SHP77 (cell line): ENCODE data around the gene LPCAT2.

Experiments used
- DNase-seq, 2 experiments: peaks; one replicate each; lab custom pipeline; 2025; lab: John Stamatoyannopoulos, UW

LPCAT2 gene

GRCh38 chr16:55503726-55504550 is 4.9 kb upstream of the LPCAT2 start:
- no peak for DNase-seq

GRCh38 chr16:55505333-55506015 is 3.4 kb upstream of the LPCAT2 start:
- DNase-seq: no peak

DNA sequence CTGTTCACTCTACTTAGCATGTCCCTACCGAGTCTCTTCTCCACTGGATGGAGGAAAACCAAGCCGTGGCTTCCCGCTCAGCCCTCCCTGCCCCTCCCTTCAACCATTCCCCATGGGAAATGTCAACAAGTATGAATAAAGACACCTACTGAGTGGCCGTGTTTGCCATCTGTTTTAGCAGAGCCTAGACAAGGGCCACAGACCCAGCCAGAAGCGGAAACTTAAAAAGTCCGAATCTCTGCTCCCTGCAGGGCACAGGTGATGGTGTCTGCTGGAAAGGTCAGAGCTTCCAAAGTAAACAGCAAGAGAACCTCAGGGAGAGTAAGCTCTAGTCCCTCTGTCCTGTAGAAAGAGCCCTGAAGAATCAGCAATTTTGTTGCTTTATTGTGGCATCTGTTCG is 2.8 kb upstream of the LPCAT2 start:
- DNase-seq: no peak

- no peak for DNase-seq
Observed at GRCh38 chr16:55506708-55507107, 2.2 kb upstream of the LPCAT2 start.

DNA sequence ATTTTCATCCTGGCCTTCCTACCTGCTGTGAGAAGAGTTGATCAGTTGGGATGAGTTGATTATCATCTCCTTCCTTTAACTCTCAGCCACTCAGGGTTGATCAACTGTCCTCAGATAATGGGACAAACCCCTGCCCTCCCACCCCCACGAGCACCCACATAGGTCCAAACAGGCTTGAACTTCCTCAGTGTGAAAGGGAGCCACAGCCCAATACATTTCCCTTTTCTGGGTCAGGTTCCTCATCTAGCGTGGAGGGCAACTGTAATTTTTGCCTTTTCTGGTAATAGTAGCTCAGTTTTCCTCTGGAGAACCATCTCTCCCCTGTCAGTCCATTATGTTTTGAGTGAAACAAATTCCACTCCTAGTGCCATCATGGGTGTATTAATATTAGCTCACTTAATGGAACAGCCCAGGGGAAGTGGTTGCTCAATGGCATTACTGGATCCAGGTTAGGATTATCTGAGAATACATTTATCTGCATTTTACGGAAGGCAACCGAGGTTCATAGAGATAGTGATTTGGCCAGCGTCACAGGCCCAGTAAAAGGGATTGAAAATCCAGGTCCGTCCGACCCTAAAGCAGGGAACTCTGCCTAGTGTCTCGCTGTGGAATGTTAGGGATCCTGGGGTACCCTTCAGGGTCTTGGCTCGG is 476 bp upstream of the LPCAT2 start:
- no peak for DNase-seq

DNA sequence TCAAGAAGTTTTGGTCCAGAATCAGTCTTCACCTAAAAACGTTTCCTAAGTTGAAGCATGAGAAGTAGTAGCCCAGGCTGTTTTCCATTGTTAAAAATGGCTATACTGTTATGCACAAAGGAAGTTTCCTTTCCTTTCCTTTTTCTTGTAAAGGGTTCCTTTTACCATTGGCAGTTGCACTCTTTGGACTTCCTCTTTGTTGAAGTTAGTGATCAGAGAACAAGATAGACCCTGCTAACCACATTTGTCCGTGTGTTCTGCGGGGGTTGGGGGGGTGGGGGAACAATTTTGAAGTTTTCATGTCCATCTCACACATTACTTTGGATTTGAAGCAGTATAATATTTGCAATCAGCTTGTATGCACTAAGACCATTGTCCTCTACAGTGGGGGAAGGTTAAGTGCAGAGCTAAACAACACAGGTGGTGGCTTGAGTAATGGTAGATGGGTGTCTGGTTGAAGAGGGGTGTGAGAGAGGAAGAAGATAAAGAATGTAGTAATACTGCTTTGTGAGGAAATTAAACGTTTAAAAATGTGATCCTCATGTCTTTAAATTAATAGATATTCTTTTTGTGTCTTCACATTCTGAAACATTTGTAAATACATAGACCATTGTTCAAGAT is 1.4 kb downstream of the LPCAT2 start:
- no peak for DNase-seq

GRCh38 chr16:55512941-55513340 is 4.1 kb downstream of the LPCAT2 start:
- no peak for DNase-seq

DNA sequence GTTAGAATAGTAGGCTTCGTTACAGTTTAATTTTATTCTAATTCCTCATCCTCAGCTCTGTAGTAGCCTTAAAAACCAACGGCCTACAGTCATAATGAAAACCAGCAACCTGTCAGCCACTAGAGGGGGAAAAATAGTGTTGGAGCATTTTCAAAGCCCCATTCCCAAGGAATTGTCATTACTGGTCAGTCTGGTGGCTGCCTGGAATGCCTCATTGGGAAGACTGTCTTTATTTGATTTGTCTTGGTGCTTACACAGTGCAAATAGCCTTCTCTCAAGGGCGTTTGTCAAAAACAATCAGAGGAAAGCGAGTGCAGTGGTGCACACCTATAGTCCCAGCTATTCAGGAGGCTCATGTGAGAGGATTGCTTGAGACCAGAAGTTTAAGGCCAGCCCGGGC is 4.7 kb downstream of the LPCAT2 start:
- DNase-seq: no peak

DNA sequence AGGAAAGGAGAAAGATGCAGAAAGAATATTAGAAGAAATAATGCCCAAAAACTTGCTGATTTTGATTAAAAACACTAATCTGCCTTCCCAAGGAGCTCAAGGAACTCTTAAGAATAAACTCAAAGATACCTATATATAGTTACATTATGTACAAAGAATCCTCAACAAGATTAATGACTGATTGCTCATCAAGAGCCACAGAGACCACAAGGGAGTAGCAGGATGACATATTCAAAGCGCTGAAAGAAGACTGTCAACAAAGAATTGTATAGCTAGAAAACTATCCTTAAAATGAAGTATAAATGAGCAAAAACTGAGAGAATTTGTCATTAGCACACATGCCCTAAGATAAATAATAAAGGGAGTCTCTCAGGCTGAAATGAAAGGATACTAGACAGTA is 6.2 kb downstream of the LPCAT2 start:
- no peak for DNase-seq

DNA sequence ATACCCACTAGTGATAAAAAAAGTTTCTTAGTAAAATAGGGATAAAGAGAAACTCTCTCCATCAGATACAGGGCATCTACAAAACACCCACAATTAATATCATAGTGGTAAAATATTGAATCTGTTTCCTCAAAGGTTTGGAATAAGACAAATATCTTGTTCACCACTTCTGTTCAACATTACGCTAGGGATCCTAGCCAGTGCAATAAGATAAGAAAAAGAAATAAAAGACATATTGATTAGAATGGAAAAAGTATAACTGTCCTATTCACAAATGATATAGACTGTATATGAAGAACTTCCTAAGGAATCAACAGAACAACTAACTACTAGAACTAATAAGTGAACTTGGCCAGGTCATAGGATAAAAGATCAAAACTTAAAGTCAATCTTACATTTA is 12.9 kb downstream of the LPCAT2 start:
- no peak for DNase-seq

DNA sequence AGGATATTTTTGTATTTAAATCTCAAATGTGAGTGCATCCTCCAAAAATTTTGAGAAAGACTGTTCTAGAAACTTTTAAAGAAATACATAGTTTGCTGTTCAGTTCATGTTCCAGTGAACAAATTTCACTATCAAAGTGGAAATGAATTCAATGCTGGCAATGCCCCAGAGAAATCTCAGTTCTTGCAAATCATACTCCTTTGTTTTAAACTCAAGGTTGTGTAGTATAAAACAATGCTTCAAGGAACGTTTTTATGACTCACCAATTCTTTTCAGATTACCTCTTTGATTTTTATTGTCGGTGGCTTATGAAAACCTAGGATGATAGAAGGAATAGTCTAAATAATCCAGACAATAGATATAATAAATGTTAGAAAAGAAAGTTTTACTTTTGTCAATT is 17.6 kb downstream of the LPCAT2 start:
- DNase-seq: no peak

GRCh38 chr16:55527885-55528284 is 19.0 kb downstream of the LPCAT2 start:
- DNase-seq: no peak

GRCh38 chr16:55529018-55529417 is 20.1 kb downstream of the LPCAT2 start:
- DNase-seq: no peak

- no peak for DNase-seq
Observed at GRCh38 chr16:55530316-55530856, 21.5 kb downstream of the LPCAT2 start.

DNA sequence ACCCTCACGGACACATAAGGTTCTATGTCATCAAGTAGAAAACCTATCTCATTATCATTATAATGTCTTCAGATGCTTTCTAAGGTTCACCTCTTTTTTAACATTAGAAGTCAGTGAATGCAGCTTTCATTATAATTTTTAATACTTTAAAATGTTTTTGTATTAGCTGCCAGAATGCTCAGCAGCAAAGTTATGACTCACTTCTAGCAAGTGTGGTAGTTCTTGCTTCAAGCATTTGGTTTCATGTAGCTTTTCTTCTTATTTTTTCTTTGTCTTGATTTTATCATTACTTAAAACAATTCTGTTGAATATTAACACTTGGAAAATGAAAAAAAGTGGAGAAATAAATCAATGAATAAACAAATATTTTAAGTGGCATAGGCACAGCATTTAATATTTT is 23.4 kb downstream of the LPCAT2 start:
- DNase-seq: no peak

DNA sequence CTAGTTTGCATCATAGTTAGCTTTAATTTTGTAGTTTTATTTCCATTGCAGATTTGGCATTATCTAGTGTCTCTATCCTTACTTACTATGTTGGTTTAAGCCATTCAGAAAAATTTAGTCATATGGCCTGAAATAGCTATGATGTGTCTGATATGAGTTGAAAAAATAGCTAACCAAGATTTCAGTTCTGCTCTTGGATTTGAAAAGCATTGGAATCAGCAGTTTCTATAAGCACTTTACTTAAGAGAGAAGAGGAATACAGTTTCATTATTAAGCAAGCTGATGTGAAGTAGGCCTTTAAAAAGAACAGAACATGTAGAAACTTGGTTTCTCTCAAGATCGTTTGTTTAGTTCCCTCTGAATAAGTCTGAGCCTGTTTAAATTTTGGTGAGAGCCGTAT is 25.9 kb downstream of the LPCAT2 start:
- no peak for DNase-seq

GRCh38 chr16:55539049-55539448 is 30.2 kb downstream of the LPCAT2 start:
- no peak for DNase-seq

DNA sequence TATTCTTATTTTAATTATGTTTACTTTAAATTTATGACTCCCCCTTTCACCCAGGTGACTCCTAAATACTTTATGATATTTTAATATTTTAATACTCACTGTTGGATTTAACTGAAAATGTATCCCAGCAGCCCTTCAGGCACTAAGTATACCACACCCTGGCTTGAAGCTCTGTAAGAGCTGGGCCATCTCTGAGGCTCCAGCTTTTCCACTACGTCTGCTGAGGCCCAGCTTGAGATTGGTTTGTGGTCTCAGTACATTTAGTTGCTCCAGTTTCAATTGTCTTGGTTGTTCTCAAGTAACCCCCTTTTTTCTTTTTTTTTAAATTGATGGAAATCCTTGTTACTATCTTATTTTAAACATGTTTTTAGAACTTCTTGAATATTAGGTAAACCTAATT is 30.6 kb downstream of the LPCAT2 start:
- no peak for DNase-seq

- no peak for DNase-seq
Observed at GRCh38 chr16:55540221-55540620, 31.3 kb downstream of the LPCAT2 start.

DNA sequence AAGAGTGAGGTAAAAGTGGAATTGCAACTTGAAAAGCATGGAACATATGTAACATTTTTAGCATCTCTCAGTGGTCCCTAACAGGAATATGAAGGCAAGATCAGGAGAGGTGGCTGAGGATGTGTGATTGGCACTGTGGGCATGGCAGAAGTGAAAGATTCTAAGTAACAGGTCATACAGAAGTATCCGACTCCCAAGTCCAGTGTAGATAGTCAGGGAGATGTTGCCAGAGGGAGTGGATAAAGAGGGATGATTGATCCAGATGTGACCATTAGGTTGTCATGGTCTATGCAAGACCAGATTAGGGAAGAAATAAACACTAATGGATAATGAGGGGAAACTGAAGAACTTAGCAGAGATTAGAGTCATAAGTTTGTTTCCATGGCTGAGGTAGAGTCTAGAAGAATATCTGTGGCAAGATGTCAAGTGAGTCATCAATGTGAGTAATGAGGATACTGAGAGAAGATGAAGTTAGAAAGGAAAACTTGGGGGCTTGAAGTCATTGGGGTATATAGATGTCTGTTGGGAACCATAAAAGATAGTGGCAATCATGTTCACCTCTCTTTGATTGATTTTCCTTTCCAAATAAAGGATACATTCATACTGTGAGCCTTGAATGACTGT is 33.7 kb downstream of the LPCAT2 start:
- DNase-seq: no peak

- no peak for DNase-seq
Observed at GRCh38 chr16:55543472-55543871, 34.6 kb downstream of the LPCAT2 start.

GRCh38 chr16:55552621-55553020 is 43.7 kb downstream of the LPCAT2 start:
- no peak for DNase-seq
